ENCODE data around the gene LARP1.

- no peak for TF ChIP-seq EZH2 (IDR thresholded peaks at IDR 0.05; ENCODE audit: low read length, unreplicated experiment)
- TF ChIP-seq, protein P1, sequence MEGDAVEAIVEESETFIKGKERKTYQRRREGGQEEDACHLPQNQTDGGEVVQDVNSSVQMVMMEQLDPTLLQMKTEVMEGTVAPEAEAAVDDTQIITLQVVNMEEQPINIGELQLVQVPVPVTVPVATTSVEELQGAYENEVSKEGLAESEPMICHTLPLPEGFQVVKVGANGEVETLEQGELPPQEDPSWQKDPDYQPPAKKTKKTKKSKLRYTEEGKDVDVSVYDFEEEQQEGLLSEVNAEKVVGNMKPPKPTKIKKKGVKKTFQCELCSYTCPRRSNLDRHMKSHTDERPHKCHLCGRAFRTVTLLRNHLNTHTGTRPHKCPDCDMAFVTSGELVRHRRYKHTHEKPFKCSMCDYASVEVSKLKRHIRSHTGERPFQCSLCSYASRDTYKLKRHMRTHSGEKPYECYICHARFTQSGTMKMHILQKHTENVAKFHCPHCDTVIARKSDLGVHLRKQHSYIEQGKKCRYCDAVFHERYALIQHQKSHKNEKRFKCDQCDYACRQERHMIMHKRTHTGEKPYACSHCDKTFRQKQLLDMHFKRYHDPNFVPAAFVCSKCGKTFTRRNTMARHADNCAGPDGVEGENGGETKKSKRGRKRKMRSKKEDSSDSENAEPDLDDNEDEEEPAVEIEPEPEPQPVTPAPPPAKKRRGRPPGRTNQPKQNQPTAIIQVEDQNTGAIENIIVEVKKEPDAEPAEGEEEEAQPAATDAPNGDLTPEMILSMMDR (conservative IDR thresholded peaks at IDR 0.05; ENCODE audit: low read depth, low read length): no peak
- no peak for TF ChIP-seq EZH2phosphoT487 (IDR thresholded peaks at IDR 0.05; ENCODE audit: borderline replicate concordance, low read length)
Measured at GRCh38 chr5:154768207-154768606, 13.0 kb downstream of the LARP1 start.
